Sigmoid colon (tissue), 3 donors: Measurements from ENCODE around the gene CES3.
A peak's percentile ranks its signal among the peaks of the same experiment; 100 is the strongest.

Experiments
- POLR2A ChIP-seq, 2 donors: fragments of 450-650 bp; IDR thresholded peaks; one replicate each; pipeline ENCODE4 v1.6.1; 2016; ENCODE audit warnings: antibody characterized with exemption in 2 of 2, mild to moderate bottlenecking in 2 of 2, moderate library complexity in 2 of 2
- TF ChIP-seq, protein P1 (sequence below), 4 experiments: fragments of 450-650 bp in 3 of 4; fragments of 200-600 bp in 1 of 4; IDR thresholded peaks; one replicate each; pipeline ENCODE4 v1.5.1; 2016 to 2019; ENCODE audit warnings: antibody characterized with exemption in 4 of 4, mild to moderate bottlenecking in 3 of 4, moderate library complexity in 2 of 4

DNA sequence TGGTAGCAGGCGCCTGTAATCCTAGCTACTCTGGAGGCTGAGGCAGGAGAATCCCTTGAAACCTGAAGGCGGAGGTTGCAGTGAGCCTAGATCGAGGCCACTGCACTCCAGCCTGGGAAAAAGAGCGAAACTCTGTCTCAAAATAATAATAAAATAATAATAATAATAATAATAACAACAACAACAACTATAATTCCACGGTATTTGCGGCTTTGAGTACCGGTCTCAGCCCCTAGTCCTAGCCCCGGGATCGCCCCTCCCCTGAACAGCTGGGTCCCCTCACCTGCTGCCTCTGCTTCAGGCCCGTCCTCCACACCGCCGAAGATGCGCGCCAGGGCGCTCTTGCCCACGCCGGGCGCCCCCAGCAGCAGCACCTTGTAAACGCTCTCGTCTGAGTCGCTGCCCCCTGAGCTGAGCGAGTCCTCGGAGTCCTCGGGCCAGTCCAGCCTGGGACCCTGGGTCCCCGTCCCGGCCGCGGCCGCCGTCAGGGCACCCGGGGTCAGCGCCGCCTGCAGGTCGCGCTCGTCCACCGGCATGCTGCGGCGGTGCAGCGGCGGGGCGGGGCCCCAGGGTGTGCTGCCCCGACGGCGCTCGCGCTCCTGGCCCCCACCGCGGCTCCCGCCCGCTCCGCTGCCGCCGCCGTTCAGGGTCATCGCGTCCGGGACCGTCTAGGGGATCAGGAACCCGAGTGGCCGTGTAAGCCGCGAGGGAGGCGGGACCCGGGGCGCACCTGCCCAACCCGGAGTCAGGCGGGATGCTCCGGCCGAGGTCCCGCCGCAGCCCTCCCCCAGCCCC is 36.3 kb upstream of the CES3 start:
- TF ChIP-seq, protein P1, sequence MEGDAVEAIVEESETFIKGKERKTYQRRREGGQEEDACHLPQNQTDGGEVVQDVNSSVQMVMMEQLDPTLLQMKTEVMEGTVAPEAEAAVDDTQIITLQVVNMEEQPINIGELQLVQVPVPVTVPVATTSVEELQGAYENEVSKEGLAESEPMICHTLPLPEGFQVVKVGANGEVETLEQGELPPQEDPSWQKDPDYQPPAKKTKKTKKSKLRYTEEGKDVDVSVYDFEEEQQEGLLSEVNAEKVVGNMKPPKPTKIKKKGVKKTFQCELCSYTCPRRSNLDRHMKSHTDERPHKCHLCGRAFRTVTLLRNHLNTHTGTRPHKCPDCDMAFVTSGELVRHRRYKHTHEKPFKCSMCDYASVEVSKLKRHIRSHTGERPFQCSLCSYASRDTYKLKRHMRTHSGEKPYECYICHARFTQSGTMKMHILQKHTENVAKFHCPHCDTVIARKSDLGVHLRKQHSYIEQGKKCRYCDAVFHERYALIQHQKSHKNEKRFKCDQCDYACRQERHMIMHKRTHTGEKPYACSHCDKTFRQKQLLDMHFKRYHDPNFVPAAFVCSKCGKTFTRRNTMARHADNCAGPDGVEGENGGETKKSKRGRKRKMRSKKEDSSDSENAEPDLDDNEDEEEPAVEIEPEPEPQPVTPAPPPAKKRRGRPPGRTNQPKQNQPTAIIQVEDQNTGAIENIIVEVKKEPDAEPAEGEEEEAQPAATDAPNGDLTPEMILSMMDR (IDR thresholded peaks at IDR 0.05), result peak in 3 of 4 experiments; percentile 13 to 42 (median 25)
- TF ChIP-seq POLR2A (IDR thresholded peaks at IDR 0.05), result no peak
